ENCODE measurements around the gene IQSEC2. TPM values are rescaled to one million over a fixed set of nuclear protein-coding genes. Genes with fewer than 3 reads are reported as not detected.
A peak's percentile ranks its signal among the peaks of the same experiment; 100 is the strongest.

The IQSEC2 gene
- total and polyA plus RNA-seq, 2 experiments from 2014 or later: 4.4 to 7.0 TPM

DNA sequence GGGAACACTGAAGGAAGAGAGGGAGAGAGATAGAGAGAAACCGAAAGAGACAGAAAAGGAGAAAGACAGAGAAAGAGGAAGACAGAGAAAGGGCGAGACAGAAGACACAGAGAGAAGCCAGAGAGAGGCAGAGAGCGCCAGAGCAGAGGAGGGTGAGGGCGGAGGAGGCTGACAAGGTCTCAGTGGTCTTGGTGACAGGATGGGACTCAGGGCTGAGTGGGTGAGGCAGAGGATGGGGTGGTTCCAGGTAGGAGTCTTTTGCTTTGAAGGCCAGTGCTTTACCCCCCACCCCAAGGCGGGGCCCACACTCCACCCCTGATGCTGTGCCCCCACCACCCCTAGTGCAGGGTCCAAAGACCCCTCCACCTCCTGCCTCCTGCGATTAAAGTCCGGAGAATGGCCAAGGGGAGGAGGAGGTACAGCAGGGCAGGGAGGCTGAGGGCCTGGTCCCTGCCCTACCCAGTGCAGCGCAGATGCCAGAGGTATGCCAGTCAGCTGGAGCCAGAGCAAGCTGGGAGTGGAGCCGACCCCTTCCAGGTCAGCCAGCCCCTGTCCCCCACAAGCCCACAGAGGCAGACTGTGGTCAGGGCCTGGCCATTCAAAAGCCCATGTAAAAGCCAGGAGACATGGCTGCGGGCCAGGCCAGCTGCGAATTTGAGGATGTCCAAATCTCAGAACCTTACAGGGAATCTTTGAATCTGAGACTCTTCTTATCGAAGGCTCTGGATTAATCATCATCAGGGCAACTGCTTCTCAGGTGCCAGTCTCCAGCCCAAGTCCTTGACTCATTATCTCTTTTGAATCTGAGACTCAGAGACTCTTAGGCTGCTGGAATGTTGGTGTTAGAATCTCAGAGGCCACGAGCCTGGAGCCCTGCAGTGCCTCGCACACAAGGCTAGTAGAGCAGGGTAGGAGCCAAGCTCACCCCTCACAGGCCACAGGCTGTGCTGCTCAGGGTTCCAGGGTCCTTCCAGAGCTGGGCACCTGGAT lies 758 bp downstream of the IQSEC2 start:
- peak overlapping the region; percentile 73 for H3K4me2 ChIP-seq
- peaks cover 9% of the 10 kb centered on the region for H3K4me1 ChIP-seq (ENCODE audit: insufficient read depth)
- peak overlapping the region; percentile 70 for H3K27ac ChIP-seq
- no peaks in the 10 kb centered on the region for H4K20me1 ChIP-seq (ENCODE audit: insufficient read depth, poor library complexity, severe bottlenecking)
- no peaks in the 10 kb centered on the region for H3K36me3 ChIP-seq (replicated peaks; ENCODE audit: insufficient read depth, low read depth)
- H3K9me2 ChIP-seq (replicated peaks; ENCODE audit: insufficient read depth): no peaks in the 10 kb centered on the region
- no peak for TF ChIP-seq EZH2phosphoT487 (IDR thresholded peaks at IDR 0.05; ENCODE audit: low read depth, severe bottlenecking, unreplicated experiment)
- no peak for TF ChIP-seq EZH2 (IDR thresholded peaks at IDR 0.05; ENCODE audit: borderline replicate concordance)
- TF ChIP-seq, protein P1, sequence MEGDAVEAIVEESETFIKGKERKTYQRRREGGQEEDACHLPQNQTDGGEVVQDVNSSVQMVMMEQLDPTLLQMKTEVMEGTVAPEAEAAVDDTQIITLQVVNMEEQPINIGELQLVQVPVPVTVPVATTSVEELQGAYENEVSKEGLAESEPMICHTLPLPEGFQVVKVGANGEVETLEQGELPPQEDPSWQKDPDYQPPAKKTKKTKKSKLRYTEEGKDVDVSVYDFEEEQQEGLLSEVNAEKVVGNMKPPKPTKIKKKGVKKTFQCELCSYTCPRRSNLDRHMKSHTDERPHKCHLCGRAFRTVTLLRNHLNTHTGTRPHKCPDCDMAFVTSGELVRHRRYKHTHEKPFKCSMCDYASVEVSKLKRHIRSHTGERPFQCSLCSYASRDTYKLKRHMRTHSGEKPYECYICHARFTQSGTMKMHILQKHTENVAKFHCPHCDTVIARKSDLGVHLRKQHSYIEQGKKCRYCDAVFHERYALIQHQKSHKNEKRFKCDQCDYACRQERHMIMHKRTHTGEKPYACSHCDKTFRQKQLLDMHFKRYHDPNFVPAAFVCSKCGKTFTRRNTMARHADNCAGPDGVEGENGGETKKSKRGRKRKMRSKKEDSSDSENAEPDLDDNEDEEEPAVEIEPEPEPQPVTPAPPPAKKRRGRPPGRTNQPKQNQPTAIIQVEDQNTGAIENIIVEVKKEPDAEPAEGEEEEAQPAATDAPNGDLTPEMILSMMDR (IDR thresholded peaks at IDR 0.05; ENCODE audit: poor library complexity): no peak
- H3K27me3 ChIP-seq: no peaks in the 10 kb centered on the region
- no peaks in the 10 kb centered on the region for H3K9me3 ChIP-seq (ENCODE audit: low read depth)
- no peaks in the 10 kb centered on the region for H3K79me2 ChIP-seq
- H2AFZ ChIP-seq: no peak overlapping the region
- no peak for DNase-seq (ENCODE audit: low spot score)
- H3K4me3 ChIP-seq: no peak overlapping the region
- 68% methylated on average over 13 of the region's 14 CpGs for WGBS (ENCODE audit: low lambda C conversion rate, missing lambda C conversion rate)

- peaks cover 9% of the 10 kb centered on the region for H3K4me1 ChIP-seq (ENCODE audit: insufficient read depth)
- no peaks in the 10 kb centered on the region for H4K20me1 ChIP-seq (ENCODE audit: insufficient read depth, poor library complexity, severe bottlenecking)
- H3K36me3 ChIP-seq (replicated peaks; ENCODE audit: insufficient read depth, low read depth): no peaks in the 10 kb centered on the region
- DNase-seq (ENCODE audit: low spot score): no peak
- TF ChIP-seq, protein P1 (IDR thresholded peaks at IDR 0.05; ENCODE audit: poor library complexity): no peak
- TF ChIP-seq EZH2 (IDR thresholded peaks at IDR 0.05; ENCODE audit: borderline replicate concordance): no peak
- TF ChIP-seq EZH2phosphoT487 (IDR thresholded peaks at IDR 0.05; ENCODE audit: low read depth, severe bottlenecking, unreplicated experiment): no peak
- no peak overlapping the region for H3K27ac ChIP-seq
- H2AFZ ChIP-seq: no peak overlapping the region
- no peak overlapping the region for H3K4me3 ChIP-seq
- no peaks in the 10 kb centered on the region for H3K79me2 ChIP-seq
- WGBS (ENCODE audit: low lambda C conversion rate, missing lambda C conversion rate): 74% methylated on average over 11 of the region's 14 CpGs
- H3K27me3 ChIP-seq: no peaks in the 10 kb centered on the region
- H3K4me2 ChIP-seq: peak overlapping the region; percentile 73
- no peaks in the 10 kb centered on the region for H3K9me3 ChIP-seq (ENCODE audit: low read depth)
- H3K9me2 ChIP-seq (replicated peaks; ENCODE audit: insufficient read depth): no peaks in the 10 kb centered on the region
Measured at GRCh38 chrX:53279296-53280237, 1.8 kb downstream of the IQSEC2 start.

GRCh38 chrX:53272808-53273337 lies 8.5 kb downstream of the IQSEC2 start:
- Histone ChIP-seq H3K27ac (no peak overlapping the region), H3K4me3 (no peak overlapping the region), H3K9me3 (ENCODE audit: low read depth) (no peaks in the 10 kb centered on the region), H2AFZ (no peak overlapping the region), H3K36me3 (replicated peaks; ENCODE audit: insufficient read depth, low read depth) (no peaks in the 10 kb centered on the region), H3K4me2 (no peak overlapping the region), H4K20me1 (ENCODE audit: insufficient read depth, poor library complexity, severe bottlenecking) (no peaks in the 10 kb centered on the region), H3K27me3 (no peaks in the 10 kb centered on the region), H3K79me2 (no peaks in the 10 kb centered on the region), H3K4me1 (ENCODE audit: insufficient read depth) (no peaks in the 10 kb centered on the region), H3K9me2 (replicated peaks; ENCODE audit: insufficient read depth) (no peaks in the 10 kb centered on the region)
- 64% methylated on average over 8 of the region's 8 CpGs for WGBS (ENCODE audit: low lambda C conversion rate, missing lambda C conversion rate)
- DNase-seq (ENCODE audit: low spot score): no peak
- TF ChIP-seq EZH2 (IDR thresholded peaks at IDR 0.05; ENCODE audit: borderline replicate concordance): no peak
- TF ChIP-seq EZH2phosphoT487 (IDR thresholded peaks at IDR 0.05; ENCODE audit: low read depth, severe bottlenecking, unreplicated experiment): no peak
- TF ChIP-seq, protein P1 (IDR thresholded peaks at IDR 0.05; ENCODE audit: poor library complexity): no peak

Data from hepatocyte (in vitro differentiated cells).